Measurements from ENCODE around the gene AARSD1. TPM values are rescaled to one million over a fixed set of nuclear protein-coding genes. Genes with fewer than 3 reads are reported as not detected.
"Not testable (repeated sequence)": the region's sequence is repeated elsewhere in the genome, so short reads cannot be mapped to it uniquely, and the experiment has no call there.

AARSD1 gene
- total RNA-seq, 1 donor from 2014 or later = 24.7 TPM

- no peaks in the 10 kb centered on the region for H3K27me3 ChIP-seq (ENCODE audit: control insufficient read depth, insufficient read depth, low read length)
- TF ChIP-seq CTCF (IDR thresholded peaks at IDR 0.05; ENCODE audit: insufficient read depth, low read length, severe bottlenecking) = peak; percentile 43
- peak; percentile 86 for DNase-seq (ENCODE audit: low read depth)
- FAIRE-seq = no peak
- H3K36me3 ChIP-seq (ENCODE audit: control insufficient read depth, insufficient read depth, low read length) = no peaks in the 10 kb centered on the region
- H3K4me3 ChIP-seq (ENCODE audit: low read depth, low read length) = no peak overlapping the region
Observed at GRCh38 chr17:42928714-42929496, 35.3 kb downstream of the AARSD1 start.

- no peaks in the 10 kb centered on the region for H3K36me3 ChIP-seq (ENCODE audit: control insufficient read depth, insufficient read depth, low read length)
- no peaks in the 10 kb centered on the region for H3K27me3 ChIP-seq (ENCODE audit: control insufficient read depth, insufficient read depth, low read length)
- no peak for TF ChIP-seq CTCF (IDR thresholded peaks at IDR 0.05; ENCODE audit: insufficient read depth, low read length, severe bottlenecking)
- H3K4me3 ChIP-seq (ENCODE audit: low read depth, low read length) = no peak overlapping the region
- DNase-seq (ENCODE audit: low read depth) (no peak), FAIRE-seq (no peak)
Observed at GRCh38 chr17:42924891-42925290, 39.4 kb downstream of the AARSD1 start.

- not testable (repeated sequence) for DNase-seq (ENCODE audit: low read depth); FAIRE-seq; H3K4me3 ChIP-seq (ENCODE audit: low read depth, low read length); H3K36me3 ChIP-seq (ENCODE audit: control insufficient read depth, insufficient read depth, low read length); H3K27me3 ChIP-seq (ENCODE audit: control insufficient read depth, insufficient read depth, low read length)
Observed at GRCh38 chr17:42923472-42923871, 40.8 kb downstream of the AARSD1 start.

- no peak overlapping the region for H3K4me3 ChIP-seq (ENCODE audit: low read depth, low read length)
- DNase-seq (ENCODE audit: low read depth) (no peak), FAIRE-seq (no peak)
- no peaks in the 10 kb centered on the region for H3K27me3 ChIP-seq (ENCODE audit: control insufficient read depth, insufficient read depth, low read length)
- no peaks in the 10 kb centered on the region for H3K36me3 ChIP-seq (ENCODE audit: control insufficient read depth, insufficient read depth, low read length)
- TF ChIP-seq CTCF (IDR thresholded peaks at IDR 0.05; ENCODE audit: insufficient read depth, low read length, severe bottlenecking) = no peak
Observed at GRCh38 chr17:42922294-42922693, 42.0 kb downstream of the AARSD1 start.

GRCh38 chr17:42920922-42921321 is 43.3 kb downstream of the AARSD1 start:
- no peak for TF ChIP-seq CTCF (IDR thresholded peaks at IDR 0.05; ENCODE audit: insufficient read depth, low read length, severe bottlenecking)

GRCh38 chr17:42920106-42920900 is 44.0 kb downstream of the AARSD1 start:
- Histone ChIP-seq H3K27me3 (ENCODE audit: control insufficient read depth, insufficient read depth, low read length) (no peaks in the 10 kb centered on the region), H3K4me3 (ENCODE audit: low read depth, low read length) (no peak overlapping the region), H3K36me3 (ENCODE audit: control insufficient read depth, insufficient read depth, low read length) (no peaks in the 10 kb centered on the region)
- DNase-seq (ENCODE audit: low read depth) (no peak), FAIRE-seq (no peak)
- no peak for TF ChIP-seq CTCF (IDR thresholded peaks at IDR 0.05; ENCODE audit: insufficient read depth, low read length, severe bottlenecking)

More at GRCh38 chr17:42920922-42921321, 43.3 kb downstream of the AARSD1 start:
- Histone ChIP-seq H3K36me3 (ENCODE audit: control insufficient read depth, insufficient read depth, low read length) (no peaks in the 10 kb centered on the region), H3K4me3 (ENCODE audit: low read depth, low read length) (no peak overlapping the region), H3K27me3 (ENCODE audit: control insufficient read depth, insufficient read depth, low read length) (no peaks in the 10 kb centered on the region)
- FAIRE-seq (no peak), DNase-seq (ENCODE audit: low read depth) (no peak)

- not testable (repeated sequence) for H3K4me3 ChIP-seq (ENCODE audit: low read depth, low read length); FAIRE-seq; DNase-seq (ENCODE audit: low read depth); H3K36me3 ChIP-seq (ENCODE audit: control insufficient read depth, insufficient read depth, low read length); H3K27me3 ChIP-seq (ENCODE audit: control insufficient read depth, insufficient read depth, low read length)
Observed at GRCh38 chr17:42919522-42920077, 44.7 kb downstream of the AARSD1 start.
